Stimulated activated CD8-positive, alpha-beta memory T cell treated with anti-CD3 and anti-CD28 coated beads, Interleukin-7, amount 100 ng/mL, for 4 hours (primary cell): ENCODE measurements around the gene TPGS1.
A peak's percentile ranks its signal among the peaks of the same experiment; 100 is the strongest.
"Not testable (repeated sequence)": the region's sequence is repeated elsewhere in the genome, so short reads cannot be mapped to it uniquely, and the experiment has no call there.

Experiments
- DNase-seq, 2 donors: peaks; one replicate each; pipeline ENCODE4 v3.0.0-alpha.2; 2020; ENCODE audit warnings: low read depth in 2 of 2

The TPGS1 gene

DNA sequence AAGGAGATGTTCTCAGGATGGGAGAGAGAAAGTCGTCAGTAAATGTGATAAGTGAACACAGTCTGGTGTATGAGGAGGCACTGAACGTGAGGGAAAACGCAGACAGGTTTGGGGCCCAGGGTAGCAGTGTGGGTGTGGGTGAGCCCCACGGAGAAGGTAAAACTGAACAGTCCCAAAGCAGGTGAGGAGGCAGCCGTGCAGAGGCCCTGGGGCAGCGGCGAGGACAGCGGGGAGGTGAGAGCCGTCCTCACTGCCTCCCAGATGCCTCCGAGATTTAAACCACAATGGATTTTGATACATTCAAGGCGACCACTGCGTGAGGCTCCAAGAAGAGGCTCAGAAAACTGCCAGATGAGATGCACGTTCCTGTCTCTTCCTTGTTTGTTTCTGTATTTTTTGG lies 31.9 kb upstream of the TPGS1 start:
- no peak for DNase-seq

DNA sequence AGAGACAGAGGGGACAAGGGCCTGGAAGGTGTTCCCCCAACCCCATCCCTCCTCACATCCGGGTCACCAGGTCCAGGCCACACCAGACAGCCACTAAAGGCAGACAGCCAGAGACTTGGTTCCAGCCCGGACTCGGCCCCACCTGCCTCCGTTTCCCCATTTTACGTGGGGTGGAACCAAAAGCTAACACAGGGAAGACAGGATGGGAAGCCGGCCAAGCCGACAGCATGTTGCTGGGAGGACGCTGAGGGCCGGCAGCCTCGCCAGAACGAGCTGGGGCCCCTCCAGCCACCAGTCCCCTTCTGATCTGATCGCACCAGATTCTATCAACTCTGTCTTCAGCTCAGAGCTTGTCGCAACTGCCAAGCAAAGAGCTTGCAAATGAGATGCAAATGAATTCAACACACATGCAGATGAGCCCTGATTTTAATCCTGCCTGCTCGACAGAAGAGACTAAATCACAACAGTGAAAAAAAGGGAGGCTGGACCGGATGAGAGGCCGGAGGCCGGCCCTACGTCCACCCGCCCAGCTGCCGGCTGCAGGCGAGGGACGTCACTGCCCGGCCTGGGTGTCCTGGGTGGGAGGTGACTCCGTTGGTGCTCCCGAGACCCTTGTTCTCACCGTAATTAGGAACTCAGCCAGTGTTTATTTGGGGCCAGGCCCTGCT lies 28.9 kb upstream of the TPGS1 start:
- DNase-seq = no peak

DNA sequence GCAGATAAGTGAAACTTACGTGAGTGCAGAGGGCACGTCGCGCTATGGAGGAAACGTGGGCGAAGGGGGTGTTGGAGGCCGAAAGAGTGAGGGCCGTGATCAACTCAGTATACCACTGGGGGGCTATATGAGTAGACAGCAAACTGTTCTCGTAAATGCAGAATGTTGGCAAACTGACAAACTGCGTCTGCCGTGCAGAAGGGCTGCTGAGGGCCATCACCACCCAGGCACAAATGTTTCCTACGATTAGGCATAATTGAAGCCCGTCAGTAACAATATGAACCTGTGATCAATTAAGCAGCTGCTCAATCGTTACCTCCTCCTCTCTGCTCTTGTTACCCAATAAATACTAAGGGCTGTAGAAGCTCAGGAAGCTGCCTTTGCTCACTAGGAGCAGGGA lies 28.3 kb upstream of the TPGS1 start:
- DNase-seq = no peak

DNA sequence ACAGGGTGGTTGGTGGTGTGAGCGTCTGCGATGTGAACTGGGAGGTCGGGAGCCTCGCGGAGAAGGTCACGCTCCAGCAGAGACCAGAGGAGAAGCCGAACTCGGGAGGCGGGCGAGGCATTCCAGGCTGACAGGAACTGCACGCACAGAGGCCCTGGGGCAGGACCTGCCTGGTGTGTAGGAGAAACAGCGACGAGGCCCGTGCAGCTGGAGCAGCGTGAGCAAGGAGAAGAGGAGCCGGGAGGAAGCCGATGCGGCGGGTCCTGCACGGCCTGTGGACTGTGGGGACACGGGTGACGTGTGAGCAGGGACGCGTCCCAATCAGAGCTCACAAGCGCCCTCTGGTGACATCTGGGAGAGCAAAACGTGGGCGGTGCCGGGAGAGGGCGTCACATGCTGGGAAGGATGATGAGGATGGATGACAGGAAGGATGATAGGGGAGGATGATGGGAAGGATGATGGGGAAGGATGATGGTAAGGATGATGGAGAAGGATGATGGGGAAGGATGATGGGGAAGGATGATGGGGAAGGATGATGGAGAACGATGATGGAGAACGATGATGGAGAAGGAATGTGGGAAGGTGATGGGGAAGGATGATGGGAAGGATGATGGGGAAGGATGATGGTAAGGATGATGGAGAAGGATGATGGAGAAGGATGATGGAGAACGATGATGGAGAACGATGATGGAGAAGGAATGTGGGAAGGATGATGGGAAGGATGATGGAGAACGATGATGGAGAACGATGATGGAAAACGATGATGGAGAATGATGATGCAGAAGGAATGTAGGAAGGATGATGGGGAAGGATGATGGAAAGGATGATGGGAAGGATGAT lies 27.1 kb upstream of the TPGS1 start:
- no peak for DNase-seq

DNA sequence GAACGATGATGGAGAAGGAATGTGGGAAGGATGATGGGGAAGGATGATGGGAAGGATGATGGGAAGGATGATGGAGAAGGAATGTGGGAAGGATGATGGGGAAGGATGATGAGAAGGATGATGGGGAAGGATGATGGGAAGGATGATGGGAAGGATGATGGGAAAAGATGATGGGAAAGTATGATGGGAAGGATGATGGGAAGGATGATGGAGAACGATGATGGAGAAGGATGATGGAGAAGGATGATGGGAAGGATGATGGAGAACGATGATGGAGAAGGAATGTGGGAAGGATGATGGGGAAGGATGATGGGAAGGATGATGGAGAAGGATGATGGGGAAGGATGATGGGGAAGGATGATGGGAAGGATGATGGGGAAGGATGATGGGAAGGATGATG lies 26.2 kb upstream of the TPGS1 start:
- DNase-seq = not testable (repeated sequence)

DNA sequence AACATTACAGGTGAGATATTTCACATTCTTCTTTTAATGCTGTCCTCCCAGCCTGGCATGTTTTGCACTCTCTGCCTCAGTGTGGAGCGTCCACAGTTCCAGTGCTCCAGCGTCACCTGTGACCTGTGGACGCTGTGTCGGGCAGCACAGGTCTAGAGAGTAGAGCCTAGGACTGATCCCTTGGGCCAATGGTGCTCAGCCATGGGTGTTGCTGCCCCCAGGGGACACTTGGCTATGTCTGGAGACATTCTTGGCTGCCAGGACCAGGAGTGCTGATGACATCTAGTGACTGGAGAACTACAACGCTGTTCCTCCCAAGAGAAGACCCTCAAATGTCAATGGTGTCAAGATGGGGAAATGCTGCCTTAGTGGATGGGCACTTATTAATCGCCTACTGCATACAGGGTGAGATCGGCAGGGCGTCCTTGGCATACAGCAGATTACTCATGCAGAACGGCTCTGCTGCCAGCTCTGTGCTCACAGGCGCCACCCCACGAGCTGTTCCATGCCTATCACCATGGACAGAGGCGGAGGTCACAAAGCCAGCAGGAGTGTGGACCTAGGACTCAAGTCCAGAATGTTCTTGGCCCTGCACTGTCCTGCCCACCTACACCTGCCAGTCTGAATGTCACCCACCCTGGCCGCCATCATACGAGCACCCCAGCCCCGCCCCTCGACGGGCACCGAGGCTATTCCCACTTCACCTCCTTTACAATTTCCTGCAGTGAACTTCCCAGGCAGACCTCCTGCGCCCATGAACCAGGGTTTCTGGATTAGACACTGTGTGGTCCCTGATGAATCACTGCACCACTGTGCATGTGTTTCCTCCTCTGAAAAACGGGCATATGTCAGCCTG lies 24.9 kb upstream of the TPGS1 start:
- DNase-seq = no peak

DNA sequence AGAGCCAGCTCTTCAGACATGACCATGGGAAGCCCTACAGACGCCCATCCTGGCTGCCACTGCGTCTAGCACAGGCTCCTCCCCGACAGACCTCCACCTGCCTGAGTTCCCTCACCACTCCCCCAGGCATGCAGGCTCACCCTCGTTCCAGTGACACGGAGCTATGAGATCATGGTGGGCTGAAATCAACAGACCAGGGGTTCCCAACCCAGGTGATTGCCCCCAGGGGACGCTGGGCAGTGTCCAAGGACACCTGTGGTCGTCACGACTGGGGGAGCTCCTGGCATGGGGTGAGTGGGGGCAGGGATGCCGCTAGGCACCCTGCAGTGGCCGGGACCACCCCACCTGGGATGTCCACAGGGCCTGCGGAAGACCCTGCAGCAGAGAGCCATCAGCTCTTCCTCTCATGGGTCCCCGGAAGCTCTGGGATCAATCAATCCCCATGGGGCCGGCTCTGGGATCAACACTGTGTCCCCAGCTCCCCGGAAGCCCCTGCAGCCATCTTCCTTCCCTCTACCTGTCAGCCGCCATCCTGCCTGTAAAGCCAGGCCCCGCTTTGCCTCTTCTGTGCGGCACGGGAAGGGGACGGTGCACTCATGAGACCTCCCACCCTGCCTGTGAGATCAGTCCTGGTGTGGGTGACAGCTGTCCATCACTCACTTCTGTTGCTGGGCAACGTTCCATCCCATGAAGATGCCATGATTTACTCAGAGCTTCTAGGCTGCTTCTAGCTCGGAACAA lies 23.8 kb upstream of the TPGS1 start:
- no peak for DNase-seq

DNA sequence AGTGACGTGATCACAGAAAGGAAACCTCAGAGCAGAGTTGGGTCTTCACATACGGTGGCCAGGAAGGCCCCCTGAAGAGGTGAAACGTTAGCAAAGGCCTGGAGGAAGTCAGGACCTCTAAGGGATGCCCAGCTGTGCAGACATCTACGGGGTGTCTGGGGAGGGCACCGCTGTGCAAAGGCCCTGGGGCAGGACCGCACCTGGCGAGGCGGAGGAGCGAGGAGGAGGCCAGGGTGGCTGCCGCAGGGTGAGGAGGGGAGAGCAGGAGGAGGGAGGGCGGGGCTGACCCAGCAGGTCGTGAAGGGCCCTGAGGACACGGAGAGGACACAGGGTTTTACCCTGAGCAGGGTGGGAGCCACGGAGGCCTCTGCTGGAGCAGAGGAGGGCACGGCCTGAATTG lies 22.8 kb upstream of the TPGS1 start:
- no peak for DNase-seq

DNA sequence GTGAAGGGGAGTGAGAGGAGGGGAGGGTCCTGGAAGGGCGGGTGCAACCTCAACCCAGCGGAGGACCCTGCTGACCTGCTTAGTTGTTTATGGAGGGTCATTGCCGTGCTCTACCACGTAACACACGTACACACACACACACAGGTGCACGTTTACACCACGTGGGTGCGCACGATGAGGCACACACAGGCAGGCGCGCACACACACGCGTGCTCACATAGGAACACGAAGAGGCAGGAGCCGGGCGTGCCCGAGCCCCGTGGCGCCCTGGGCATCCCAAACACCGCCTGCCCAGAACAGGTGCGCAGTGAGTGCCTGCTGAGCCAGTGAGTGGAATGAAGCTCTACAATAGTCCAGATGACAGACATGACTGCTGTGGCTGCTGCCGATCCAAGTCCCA lies 22.2 kb upstream of the TPGS1 start:
- DNase-seq = no peak

DNA sequence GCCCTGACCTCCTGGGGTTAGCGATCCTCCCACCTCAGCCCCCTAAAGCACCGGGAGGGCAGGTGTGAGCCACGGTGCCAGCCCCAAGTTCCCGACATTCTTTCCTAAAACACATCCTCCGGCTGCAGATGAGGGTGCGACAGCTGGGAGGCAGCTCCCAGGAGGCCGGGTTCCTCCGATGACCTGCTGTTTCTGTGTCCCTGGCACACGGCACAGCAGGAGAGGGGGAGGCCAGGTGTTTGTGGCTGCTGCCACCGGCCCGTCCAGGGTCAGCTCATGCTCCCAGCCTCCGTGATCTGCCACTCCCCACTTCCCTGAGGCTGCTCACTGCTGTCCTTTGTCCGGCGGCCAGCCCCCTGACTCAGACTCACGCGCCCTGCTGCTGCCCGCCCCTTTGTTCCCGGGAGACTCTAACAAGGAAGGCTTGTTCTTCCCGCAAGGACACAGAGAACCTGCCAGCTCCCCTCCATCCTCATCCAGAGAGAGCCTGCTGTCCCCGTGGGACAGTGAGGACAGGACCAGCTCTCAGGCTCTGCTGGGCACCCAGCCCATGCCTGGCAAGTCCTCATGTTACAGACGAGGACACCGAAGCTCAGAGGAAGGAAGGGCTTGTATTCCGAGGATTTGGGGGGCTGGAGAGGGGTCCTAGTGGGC lies 21.6 kb upstream of the TPGS1 start:
- no peak for DNase-seq

DNA sequence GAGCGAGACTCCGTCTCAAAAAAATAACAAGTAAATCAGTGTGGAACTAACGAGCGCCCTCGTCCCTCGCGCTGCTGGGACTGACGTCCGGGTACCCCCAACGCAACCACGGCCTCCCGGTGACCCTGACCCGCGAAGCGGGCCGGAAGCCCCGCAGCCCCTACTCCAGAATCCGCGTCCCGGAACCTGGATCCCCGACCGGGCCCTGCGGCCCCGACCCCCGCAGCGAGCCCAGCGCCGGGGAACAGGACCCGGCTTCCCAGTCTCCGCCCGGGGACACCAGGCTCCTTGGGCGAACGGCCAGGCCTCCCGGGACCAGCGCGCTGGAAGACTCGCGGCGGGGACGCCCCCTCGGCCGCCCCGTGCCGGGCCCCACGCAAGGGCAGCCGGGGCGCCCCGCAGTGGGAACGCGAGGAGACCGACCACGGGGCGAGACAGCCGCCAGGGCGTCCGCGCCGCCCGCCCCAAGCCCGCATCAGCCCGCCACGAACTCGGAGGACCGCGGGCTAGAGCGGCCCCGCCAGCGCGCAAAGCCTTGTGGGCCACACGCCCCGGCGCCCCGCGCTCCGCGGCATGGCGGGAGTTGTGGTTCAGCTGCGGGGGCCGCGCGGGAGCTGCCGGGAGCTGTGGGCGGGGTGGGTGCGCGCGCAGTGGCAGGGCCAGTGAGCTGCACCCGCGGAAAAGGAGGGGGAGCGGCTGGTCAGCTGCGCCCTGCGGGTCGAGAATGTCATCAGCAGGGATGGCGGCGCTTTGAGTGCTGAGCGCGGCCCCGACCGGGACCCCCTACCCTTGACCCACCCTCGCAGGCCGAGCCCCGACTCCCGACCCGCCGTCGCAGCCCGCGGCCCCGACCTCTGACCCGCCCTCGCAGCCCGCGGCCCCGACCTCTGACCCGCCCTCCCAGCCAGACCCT lies 18.5 kb upstream of the TPGS1 start:
- DNase-seq = peak; percentile 84 to 94

DNA sequence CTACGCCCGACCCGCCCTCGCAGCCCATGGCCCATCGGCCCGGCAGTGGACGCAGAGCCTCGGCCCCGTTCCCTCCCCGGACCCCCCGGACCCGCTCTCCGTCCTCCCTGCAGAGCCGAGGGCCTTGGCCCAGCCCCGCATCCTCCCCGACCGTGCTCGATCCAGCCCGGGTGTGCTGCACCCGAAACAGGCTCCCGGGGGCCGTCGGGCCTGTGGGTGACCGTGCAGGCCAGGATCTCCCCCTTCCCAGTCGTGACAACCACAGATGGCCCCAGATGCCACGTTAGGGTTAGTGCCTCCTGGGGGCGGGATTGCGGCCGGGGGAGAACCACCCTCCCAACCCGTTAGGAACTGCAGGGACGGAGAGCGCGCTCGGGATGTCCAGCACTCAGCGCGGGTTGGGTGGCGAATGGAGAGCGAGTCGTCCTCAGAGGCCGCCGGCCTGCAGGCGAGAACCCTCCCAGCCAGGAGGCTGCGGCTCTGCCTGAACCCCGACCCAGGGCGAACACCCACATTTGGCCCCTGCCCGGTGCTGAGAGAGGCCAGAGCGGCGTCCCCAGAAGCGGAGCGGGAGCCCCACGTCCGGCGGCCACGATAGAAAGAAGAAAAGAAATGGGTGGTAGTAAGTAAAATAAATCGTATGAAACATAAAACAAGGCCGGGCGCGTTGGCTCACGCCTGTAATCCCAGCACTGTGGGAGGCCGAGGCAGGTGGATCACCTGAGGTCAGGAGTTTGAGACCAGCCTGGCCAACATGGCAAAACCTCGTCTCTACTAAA lies 17.7 kb upstream of the TPGS1 start:
- no peak for DNase-seq

DNA sequence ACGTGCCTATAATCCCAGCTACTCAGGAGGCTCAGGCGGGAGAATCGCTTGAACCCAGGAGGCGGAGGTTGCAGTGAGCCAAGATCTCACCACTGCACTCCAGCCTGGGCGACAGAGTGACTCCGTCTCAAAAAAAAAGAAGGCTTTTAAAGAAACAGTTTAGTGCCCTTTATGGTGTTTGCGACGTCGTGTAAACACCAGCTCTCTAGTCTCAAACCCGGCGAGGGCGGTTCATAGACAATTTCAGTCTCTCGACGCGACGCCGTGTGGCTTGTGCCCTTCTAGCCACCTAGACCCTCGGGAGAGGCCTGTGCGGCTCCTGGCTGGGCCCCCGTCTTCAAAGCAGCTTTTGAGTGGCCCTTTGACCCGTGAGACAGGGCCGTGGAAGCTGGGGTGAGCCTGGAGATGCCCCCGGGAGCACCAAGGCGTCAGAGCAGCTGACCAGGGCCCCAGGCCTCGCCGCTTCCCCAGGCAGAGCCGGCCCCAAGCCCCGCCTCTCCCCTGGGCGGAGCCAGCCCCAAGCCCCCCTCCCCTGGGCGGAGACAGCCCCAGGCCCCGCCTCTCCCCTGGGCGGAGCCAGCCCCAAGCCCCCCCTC lies 16.1 kb upstream of the TPGS1 start:
- no peak for DNase-seq

DNA sequence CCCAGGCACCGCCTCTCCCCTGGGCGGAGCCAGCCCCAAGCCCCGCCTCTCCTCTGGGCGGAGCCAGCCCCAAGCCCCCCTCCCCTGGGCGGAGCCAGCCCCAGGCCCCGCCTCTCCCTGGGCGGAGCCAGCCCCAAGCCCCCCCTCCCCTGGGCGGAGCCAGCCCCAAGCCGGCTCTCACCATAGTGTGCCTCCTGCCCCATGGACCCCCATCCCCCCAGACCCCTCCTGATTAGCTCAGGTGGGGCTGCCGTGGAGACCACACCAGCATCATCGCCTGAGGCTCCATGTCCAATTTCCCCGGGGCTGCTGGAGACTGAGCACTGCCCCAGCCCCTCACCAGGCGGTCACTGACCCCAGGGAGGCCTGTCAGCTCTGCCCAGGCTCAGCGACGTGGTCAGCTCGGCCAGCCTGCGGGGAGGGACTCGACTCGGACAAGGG lies 15.2 kb upstream of the TPGS1 start:
- DNase-seq = no peak

DNA sequence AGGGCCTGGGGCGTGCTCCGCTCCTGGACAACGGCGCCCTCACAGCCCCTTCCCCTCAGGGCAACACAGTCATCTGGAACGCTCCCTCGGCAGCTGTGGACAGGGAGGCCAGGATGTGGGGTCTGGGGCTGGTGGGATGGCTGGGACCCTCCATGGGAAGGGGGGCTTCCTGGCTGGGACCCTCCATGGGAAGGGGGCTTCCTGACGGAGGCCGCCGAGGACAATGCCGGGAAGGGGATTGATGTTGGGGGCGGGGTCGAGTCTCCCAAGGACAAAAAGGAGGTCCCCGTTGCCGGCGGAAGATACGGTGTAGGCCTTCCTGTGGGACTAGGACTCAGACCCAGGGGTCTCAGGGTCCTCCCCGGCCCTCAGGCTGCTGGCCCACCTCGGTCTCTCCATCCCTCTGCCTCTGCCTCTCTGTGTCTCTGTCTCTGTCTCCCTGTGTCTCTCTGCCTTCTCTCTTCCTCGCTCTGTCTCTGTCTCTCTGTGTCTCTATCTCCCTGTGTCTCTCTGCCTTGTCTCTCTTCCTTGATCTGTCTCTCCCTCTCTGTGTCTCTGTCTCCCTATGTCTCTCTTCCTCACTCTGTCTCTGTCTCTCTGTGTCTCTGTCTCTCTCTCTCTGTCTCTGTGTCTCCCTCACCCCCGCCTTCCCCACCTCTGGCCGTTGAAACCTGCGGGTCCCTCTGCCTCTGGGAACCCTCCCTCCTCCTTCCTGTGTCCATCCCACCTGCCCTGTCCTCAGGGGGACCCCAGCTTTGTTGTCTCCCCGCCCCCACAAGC lies 13.7 kb upstream of the TPGS1 start:
- DNase-seq = no peak

DNA sequence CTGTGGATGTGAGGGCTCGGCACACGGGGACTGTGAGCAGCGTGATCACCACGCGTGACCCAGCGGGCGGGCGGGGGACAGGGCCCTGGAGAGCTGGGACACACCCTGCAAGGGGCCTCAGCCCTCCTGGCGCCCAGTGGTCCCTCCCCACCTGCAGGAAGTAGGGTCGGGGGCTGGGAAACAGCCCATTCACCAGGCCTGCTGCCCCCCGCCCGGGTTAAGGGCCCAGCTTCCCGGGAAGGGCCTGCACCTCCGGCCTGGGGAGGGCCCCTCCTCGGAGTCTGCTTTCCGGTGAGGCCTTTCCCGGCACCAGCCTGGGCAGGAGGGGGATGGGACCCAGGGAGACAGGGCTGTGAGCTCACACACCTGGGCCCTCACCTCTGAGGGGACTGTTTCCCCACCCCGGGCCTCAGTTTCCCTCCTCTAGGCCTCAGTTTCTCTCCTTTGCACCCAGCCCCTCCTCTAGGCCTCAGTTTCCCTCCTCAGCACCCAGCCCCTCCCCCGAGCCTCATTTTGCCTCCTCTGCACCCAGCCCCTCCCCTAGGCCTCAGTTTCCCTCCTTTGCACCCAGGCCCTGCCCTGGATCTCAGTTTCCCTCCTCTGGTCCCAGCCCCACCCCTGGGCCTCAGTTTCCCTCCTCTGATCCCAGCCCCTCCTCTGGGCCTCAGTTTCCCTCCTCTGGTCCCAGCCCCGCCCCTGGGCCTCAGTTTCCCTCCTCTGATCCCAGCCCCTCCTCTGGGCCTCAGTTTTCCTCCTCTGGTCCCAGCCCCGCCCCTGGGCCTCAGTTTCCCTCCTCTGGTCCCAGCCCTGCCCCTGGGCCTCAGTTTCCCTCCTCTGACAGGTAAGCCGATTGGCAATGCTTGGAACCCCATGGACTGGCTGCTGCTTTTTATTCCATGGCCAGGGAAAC lies 12.9 kb upstream of the TPGS1 start:
- DNase-seq = no peak

DNA sequence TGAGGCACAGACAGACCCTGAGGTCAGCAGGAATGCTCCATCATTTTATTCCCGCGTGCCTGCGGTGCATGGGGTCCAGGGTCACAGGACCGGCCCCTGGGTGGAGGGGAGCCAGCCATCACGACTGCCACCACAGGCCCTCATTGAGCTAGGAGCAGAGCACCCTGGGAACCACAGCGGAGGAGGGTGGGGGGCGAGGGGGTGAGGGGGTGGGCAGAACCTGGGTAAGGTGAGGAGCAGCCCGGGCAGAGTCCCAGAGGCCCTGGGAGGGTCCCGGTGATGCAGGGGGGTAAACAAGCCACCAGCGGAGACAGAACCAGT lies 12.3 kb upstream of the TPGS1 start:
- no peak for DNase-seq
